HG03064 (cell line): ENCODE data around the gene DSCAML1.

Experiments
- ATAC-seq: cut with Tn5 transposase; IDR thresholded peaks from one replicate; pipeline ENCODE4 v1.9.1; 2021; ENCODE audit warnings: low read depth; ENCODE audit not compliant: unreplicated experiment

DSCAML1 gene

DNA sequence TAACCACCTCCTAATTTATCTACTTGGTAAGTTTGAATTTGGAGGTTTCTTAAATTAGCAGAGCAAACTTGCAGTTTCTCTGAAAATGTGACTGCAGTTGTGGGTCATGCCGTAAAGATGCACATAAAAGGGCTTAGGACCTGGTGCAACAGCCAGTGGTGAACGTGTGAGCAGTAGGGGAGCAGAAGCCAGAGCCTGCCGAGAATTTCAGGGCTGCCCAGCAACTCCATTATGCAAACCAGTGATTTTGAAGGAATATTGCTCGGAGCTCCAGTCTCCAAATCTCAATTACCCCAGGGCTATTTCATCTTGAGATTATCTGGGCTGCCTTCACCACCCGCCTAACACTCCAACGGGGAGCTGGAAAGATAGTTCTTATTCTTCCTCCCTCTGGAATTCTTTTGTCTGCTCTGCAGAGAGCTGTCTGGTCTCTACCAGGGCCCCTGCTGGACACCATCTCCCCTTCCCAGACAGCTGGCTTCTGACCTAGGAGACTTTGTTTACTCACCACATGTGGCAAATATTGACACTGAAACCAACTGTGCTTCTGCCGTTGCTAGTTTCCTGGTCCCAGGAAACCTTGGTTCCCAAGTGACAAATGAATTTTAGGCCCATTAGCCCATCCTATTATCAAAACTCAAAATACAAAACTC is 93.9 kb downstream of the DSCAML1 start:
- no peak for ATAC-seq

DNA sequence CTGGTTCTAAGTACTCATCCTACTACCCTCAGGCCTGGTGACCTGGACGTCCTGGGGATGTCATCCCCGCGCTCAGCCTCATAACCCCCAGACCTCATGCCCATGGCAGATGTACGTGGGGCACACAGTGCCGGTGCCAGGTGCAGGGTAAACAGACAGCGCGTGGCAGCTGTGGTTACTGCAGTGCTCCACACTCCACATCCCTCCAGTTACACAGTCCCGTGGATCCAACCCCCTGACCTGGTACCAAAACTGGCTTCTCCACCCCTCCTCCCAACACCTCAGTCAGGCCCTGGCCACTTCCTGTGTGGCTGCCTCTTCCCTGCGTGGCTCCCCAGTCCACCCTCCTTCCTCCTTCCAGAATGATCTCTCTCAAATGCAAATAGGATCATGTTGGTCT is 95.2 kb downstream of the DSCAML1 start:
- ATAC-seq, result no peak

DNA sequence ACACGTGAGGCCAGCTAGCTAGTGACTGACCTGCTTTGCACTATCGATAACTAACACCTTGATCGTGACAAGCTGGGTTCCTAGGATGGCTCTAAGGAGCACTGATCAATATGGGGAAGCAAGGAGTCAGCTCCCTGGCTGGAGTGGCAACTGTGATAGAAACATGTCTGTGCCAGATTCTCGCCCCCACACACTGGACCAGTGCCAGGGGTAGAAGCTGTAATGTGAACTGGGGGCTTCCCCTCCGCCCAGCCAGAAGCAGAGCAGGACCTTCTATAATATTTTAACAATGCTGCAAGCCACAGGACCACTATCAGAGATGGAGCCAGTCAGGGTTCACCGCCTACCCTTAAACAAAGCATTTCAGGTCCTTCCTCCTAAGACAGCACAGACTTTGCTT is 96.5 kb downstream of the DSCAML1 start:
- ATAC-seq, result no peak

DNA sequence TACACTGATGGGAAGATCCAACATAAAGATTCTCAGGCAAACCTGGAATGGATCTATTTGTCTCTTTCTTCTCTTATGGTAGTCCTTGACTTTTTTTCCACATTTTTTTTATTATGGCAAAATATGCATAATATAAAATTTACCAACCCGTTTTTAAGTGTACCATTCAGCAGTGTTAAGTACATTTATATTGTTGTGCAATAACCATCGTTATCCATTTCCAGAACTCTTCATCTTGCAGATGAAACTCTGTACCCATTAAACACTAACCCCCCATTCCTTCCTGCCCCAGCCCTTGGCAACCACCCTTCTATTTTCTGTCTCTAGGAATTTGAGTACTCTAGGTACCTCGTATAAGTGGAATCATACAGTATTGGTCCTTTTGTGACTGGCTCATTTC is 99.7 kb downstream of the DSCAML1 start:
- ATAC-seq, result no peak

DNA sequence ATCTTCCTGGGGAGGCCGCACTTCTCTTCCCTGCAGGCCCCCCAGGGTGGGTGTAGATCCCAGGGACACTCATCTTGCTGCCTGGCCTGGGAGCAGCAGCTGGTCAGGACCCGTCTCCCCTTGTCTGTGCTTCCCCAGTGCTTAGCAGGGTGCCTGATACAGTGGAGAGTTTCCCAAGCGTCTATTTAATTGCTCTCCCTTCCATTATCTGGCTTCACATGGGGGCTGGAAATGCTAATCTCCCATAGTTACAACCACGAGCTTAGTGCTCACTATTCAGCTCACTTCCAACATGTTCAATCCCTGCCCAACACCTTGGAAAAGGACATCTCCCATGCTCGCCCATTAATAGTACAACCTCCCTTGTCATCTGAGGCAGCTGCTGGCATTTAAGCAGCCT is 100.5 kb downstream of the DSCAML1 start:
- no peak for ATAC-seq

DNA sequence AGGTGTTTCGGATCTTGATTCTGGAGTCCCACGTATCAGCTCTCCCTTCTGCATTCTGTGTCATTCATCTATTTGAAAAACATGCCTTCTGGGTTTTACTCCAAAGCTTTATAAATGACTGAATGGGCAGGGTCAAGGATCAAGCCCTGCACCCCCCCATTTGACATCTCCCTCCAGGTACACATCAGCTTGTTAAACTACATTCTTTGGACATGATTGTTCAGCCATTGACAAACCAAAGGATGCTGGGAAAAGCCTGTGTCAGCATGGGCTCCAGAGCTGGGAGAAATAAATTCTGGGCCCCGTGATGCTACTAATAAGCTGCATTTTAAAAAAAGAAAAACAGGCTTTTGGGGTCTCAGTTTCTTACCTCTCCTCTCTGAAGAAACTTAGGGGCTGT is 103.7 kb downstream of the DSCAML1 start:
- ATAC-seq, result no peak

DNA sequence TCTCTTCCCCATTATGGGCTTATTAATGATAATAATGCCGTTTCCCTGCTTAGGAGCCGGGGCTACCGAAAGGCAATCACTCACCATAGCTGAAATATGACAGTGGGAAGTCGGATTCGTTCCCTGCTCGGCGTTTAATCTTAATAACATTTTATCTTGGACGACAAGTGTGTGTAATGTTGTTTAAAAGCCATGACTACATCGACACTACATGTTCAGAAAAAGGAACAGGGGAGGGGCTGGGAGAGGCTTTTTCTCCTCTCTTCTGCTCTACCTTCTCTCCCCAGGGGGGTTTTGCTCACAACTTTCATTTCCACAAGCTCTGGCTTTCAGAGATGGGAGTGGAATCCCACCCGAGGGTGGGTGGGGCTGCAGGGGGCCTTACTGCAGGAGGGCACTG is 105.5 kb downstream of the DSCAML1 start:
- ATAC-seq, result no peak

DNA sequence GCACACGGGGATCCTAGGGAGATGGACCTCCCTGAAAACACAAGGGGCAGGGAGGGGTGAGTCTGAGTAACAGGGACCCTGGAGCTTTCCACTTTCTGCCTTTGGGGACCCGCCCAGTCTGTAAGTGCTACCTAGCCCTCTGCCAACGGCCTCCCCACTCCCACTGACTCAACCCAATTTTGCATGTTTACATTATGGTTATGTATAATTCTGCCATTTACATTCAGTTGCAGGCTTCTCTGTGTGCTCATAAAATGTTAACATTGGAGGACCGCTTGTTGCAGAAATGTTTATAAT is 105.8 kb downstream of the DSCAML1 start:
- ATAC-seq, result no peak

DNA sequence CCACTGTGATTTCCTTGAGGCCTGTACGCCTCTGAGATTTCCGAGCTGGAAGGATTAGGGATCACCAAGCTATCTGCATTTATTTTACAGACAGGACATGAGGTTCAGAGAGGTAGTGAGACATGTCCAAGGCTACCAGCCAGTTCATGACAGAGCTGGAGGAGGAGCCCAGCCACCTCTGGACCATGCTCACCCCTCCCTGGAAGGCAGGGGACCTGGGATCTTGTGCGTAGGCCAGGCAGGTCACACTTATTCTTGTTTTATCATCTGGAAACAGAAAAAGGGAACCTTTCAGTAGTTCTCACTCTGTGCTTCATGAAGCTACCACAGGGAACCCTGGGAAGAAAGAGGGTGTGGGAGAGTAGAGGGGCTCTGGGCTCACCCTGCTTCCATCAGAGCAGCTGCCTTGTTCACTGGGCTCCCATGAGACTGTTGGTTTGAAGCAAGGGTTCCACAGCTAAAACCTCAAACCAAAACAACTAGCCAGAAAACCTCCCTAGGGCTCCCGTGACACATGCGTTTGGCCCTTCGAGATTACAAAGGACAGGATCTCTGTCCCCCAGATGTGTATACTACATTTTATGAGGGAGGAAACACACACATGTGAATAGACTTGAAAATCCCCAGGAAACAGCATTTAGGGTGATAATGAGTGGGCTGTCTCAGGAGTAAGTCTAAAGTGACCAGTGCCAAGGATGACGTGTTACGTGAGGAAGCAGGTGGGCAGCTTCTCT is 106.4 kb downstream of the DSCAML1 start:
- ATAC-seq, result no peak

DNA sequence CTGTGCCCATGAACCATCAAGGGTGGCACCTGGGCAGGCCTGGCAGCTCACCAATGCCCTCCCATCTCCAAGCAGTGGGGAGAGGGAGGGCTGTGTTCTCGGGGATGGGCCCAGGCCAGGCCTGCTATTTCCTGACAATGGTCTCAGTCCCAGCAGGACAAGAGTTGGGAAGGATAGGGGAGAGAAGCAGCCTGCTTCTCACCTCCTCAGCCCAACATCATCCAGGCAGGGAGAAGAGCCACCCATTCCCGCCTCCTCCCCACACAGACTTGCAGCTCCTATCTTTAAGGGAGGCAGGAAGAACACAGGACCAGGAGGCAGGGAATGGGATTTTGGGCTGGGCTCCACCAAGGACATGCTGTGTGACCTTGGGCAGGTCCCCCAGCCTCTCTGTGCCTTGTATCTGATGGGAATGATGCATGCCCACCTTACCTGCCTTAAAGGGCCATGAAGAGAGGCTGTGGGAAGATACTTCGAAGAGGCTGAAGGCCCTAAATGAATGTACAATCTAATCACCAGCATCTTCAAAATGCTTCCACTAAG is 108.7 kb downstream of the DSCAML1 start:
- no peak for ATAC-seq

DNA sequence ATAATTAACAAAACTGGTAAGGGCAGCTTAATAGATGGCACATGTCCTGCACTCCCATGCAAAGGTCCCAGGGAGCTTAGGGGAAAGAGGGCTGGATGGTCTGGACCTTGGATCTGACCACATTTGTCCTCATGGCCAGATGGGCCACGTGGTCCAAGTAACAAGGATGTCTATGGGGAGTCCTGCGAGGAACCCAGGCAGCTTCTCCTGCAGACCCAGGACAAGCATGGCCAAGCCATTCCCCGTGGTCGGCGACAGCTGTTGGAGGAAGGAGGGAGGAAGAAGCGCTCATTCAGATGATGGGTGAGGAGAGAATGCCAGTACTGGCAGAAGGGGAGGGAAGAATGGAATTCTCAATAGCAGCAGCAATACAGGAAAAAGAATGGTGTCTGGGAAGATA is 109.2 kb downstream of the DSCAML1 start:
- ATAC-seq, result no peak

DNA sequence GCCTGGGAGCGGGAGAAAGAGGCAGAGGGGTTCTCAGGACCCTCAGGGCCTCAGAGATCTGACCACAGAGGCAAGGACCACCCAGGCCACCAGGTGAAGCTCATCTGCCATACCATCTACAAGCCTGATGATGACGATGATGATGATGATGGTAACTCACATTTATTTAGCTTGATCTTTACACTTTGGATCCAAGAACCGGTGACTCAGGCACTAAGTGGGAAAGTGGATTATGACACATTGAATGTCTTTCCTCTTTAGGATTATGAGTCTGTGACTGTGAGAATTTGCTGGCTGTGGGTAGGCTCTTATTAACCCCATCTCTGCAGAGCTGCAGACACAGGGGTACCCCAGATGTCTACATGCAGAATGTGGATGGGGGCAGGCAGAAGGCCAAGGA is 110.3 kb downstream of the DSCAML1 start:
- no peak for ATAC-seq

DNA sequence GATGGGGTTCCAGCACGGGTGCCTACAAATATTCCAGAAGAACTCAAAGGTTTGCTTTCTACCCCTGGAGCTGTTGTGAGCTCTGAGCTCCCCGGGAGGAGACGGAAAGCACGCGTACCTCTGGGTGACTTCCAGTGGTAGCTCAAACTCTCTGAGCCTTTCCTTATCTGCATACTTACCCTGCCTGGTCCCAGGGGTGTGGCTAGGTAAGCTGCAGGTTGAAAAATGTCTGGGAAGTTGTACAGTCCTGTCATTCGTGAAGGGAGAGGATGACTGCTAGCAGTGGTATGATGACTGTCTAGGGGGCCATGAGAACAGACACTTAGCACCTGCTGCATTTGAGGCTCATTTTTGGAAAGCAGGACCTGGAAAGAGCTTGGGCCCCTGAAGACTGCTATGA is 111.5 kb downstream of the DSCAML1 start:
- no peak for ATAC-seq

DNA sequence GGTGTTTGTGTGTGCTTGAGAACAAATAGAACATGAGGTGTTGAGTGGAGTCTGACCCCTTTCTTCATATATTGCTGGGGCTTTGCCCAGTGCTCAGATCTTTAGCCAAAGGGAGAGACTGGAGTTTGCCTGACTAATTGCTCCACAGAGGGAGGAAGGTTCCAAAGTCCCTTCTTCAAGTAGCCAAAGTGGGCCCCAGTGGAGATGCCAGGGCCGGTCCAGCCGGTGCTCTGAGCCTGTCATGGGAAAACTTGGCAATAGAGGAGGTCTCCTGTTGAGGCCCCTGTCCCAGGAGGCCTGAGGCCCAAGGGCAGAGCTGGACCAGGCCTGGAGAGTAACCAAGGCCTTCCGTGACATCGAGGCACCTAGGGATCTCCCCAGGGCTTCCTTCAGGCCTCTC is 112.3 kb downstream of the DSCAML1 start:
- no peak for ATAC-seq

DNA sequence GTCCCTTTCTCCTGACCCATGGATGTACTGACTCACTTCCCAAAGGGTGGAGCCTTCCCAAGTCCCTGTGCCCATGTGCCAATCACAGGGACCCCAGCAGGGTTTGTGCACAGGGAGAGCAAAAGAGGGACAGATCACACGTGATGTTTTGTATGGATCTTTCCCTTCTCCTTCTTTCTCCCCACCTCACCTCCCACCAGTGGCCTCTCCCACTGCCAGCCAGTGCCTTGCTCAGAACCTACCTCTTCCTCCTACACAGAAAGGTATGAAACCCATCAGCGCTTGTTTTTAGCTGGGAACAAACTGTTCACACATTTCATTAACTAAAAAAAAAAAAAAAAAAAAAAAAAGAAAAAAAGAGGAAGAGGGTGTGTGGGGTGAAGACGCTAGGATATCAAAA is 112.9 kb downstream of the DSCAML1 start:
- ATAC-seq, result no peak

DNA sequence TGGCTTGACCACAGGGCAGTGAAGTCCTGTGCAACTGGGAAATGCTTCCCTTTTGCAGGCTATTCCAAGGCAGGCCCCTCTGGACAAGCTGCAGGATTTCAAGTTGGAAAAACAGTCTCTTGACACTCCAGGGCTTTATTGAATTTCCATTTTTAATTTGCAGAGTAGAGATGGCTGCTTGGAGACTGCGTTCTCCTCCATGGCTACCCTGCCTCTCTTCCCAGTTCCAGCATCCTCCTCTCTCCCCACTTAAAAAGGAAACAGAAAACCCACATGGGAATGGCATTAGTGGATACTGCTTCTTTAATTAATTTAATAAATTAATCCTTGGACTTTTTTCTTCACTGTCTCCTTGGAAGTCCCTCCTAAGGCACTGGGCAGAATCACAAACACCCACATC is 115.6 kb downstream of the DSCAML1 start:
- ATAC-seq, result no peak

DNA sequence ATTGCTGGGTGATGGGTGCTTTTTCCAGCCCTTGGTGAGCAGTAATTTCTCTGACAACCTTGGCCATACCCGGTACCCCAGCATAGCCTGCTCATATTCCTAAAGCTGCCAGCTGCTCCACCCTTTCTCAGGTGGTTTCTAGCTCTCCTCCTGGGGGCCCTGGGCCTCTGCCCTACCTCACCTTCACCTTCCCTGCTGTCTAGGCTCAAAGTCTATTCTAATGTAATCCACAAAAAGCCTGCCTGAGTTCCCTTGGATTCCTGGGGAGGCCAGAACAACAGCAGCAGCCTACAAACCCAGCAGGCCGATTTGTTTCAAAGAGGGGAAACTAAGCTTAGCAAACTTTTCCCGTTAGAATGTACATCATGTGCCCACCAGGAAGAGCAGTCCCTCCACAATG is 117.6 kb downstream of the DSCAML1 start:
- no peak for ATAC-seq

DNA sequence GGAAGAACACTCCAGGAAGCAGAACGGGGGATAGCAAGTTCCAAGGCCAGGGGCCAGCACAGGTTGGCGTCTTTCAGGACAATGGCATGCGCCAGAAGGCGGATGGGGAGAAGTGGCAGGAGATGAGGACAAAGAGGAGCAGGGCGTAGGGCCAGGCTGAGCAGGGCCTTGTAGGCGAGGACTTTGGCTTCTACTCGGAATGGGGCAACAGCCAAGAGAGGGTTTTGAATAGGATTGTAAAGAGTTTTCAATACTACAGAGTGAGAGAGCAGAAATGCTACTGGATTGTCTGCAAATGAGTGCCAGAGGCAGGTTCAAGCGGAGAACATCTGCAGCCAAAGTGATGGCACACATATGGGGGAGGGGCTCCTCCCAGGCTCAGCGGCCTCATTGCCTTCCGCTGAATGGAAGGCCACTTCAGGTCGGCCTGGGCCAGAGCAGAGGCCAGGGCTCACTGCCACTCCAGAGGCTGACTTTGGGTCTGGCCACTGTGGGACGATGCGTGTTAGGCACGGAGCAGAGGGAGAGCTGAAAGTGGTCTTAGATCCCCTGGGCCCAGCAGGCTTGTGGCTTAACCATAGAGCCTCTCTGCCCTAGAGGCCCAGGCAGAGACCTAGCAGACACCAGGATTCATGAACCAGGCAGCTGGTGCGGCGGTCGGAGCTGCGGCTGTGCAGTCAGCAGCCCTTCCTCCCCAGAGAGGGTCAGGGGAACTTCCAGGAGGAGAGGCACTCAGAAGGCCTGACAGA is 118.2 kb downstream of the DSCAML1 start:
- no peak for ATAC-seq

DNA sequence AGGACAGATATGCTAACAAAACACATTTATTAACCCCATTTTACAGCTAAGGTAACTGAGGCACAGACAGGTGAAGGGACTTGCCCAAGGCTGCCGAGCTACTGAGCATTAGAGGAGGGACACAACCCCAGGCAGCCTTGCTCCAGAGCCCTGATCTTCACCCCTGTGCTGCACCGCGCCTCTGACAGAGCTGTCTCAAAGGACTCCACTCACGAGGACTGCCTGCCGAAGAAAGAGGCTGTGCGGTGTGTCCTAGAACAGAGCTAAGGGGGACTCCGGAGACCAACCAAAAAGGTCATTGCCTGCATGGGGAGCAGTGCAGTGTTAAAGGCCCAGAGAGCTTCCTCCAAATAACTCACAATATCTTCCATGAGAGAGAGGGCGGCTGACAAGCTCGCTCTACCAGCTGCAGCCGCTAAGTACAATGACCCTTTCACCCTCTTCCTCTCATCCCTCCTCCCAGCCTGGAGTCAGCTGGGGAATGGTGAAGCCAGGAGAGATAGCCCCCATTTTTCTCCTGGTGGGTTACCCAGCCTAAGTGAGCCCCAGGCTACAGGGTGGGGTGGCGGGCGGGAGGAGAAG is 119.2 kb downstream of the DSCAML1 start:
- no peak for ATAC-seq

DNA sequence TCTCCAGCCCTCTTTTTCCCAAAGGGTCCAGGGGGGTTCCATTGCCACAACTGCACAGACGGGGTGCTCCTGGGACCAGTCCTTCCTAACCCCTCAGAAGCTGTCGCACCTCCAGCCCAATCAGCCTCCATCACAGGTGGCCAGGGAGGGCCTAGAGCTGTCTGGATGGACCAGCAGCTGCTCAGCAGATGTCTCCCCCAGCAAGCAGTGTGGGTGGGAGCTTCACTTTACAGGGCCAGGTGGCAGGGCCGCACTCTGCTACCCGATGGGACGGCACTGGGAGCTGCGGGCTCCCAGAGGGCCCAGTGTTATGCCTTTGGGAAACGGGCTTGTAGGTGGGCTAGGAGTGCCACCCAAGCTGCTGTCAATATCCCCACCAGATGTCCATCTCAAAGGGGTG is 120.5 kb downstream of the DSCAML1 start:
- ATAC-seq, result no peak

DNA sequence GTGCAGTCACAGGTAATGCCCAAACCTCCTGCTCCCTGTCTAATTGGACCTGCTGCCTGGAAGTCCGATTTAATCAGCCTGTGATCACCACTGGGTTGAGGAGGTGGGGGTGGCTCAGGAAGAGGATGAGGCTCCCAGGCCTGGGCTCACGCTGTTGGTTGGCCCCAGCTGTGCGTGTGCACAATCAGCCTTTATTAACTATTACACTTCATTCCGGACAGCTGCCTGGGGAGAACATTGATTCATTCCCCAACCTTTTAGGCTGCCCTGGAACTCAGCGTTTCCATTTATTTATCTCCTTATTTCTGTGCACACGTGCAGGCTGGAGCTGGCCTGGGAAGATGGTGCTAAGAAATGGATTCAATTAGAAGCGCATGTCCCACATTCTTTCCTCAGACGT is 123.4 kb downstream of the DSCAML1 start:
- ATAC-seq, result no peak
